Stimulated activated CD4-positive, alpha-beta T cell treated with anti-CD3 and anti-CD28 coated beads, Interleukin-12 subunit alpha, Interleukin-12 subunit beta, amount 100 ng/mL, for 24 hours (primary cell): ENCODE data around the gene ZCCHC7.

Experiments used
- DNase-seq, 2 experiments: peaks; one replicate each; pipeline ENCODE4 v3.0.0-alpha.2; 2020; ENCODE audit warnings: low read depth in 2 of 2

The ZCCHC7 gene

GRCh38 chr9:37209431-37210386 lies 89.3 kb downstream of the ZCCHC7 start:
- DNase-seq: no peak

- no peak for DNase-seq
Observed at GRCh38 chr9:37210737-37211523, 90.6 kb downstream of the ZCCHC7 start.

DNA sequence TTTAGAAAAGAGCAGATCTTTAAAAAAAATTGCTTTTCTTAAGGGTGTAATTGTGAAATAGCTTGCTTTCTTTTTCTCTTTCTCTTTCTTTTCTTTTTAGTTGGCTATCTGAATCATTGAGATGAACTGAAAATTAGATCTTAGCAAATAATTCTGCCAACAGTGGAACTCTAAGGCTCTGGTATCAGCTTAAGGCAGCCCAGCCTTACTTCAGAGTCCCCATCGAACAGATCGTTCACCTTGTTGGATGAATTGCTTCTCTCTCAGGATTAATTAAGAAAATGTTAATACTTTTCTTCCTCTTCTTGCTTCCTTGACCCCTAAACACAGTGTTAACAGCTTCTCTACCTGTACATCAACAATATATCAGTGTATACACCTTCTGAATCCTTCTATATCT lies 92.1 kb downstream of the ZCCHC7 start:
- DNase-seq: no peak

GRCh38 chr9:37215381-37215780 lies 95.0 kb downstream of the ZCCHC7 start:
- DNase-seq: no peak

GRCh38 chr9:37215830-37216229 lies 95.5 kb downstream of the ZCCHC7 start:
- no peak for DNase-seq

- DNase-seq: no peak
Observed at GRCh38 chr9:37217161-37217560, 96.8 kb downstream of the ZCCHC7 start.

- DNase-seq: no peak
Observed at GRCh38 chr9:37218800-37219425, 98.5 kb downstream of the ZCCHC7 start.

GRCh38 chr9:37220971-37221370 lies 100.6 kb downstream of the ZCCHC7 start:
- DNase-seq: no peak

- no peak for DNase-seq
Observed at GRCh38 chr9:37221489-37222106, 101.2 kb downstream of the ZCCHC7 start.

- DNase-seq: no peak
Observed at GRCh38 chr9:37229455-37229854, 109.1 kb downstream of the ZCCHC7 start.

GRCh38 chr9:37229882-37230482 lies 109.6 kb downstream of the ZCCHC7 start:
- no peak for DNase-seq

DNA sequence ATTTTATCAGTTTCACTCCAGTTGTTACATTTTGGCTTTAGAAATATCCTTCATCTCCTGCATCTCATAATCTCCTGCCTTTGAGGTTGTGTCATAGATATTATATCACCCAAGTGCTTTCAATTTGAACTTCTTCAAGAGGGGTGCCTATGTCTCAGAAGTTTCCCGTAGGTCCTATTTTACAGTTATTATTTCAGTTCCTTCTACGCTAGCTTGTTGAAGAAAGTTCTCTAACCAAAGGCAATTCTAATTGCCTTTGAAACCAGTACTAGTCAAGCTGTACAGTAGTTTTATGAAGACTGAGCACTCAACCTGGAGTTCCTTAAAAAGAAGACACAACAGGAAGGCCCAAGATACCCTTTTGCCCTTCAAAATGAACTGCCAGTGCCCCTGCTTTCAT lies 116.4 kb downstream of the ZCCHC7 start:
- no peak for DNase-seq

- no peak for DNase-seq
Observed at GRCh38 chr9:37238122-37238521, 117.7 kb downstream of the ZCCHC7 start.

DNA sequence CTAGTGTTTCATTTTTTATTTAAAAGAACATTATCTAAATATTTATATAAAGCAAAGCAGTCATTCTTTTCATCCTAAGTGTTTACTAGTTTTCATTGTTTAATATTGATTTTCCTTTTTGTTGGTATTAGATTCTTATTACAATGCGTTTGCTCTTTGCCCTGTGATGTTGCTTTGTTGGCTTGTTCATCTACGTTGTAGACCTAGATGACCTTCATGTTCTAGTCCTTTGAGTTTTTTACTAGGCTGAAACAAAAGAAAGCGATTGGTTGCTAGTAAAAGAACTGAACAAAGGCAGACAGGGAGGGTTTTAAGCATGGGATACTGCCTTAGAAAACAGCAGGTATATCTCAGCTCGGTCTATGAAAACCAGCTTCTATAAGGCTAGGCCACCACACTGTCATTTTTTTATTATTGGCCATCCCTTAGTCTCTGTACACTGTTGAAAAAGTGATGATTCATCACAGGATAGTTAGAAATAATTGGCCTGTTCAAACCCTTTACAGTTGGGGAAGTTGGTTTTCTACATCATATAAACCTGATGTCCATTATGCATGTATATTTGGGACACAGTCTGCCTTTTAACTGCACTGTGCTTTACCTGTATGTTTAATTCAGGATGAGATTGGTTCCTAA lies 119.0 kb downstream of the ZCCHC7 start:
- DNase-seq: no peak

GRCh38 chr9:37239921-37240320 lies 119.5 kb downstream of the ZCCHC7 start:
- no peak for DNase-seq

DNA sequence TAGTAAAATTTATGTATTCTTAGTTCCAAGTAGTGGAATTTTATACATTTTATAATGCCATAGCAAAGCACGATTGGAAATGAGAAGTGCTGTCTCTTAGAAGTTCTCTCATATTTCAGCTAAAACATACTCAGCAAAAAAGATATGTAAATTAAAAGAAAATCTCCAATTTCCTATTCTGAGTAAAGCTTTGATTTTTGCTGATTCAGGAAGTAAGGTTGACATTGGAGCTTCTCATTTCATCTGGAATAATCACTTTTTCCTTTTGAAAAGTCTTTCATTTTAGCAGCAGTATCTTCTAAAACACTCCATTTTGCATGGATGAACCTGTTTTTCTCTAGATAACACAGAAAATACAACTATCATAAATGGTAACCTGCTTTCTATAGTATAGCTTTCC lies 121.0 kb downstream of the ZCCHC7 start:
- DNase-seq: no peak

DNA sequence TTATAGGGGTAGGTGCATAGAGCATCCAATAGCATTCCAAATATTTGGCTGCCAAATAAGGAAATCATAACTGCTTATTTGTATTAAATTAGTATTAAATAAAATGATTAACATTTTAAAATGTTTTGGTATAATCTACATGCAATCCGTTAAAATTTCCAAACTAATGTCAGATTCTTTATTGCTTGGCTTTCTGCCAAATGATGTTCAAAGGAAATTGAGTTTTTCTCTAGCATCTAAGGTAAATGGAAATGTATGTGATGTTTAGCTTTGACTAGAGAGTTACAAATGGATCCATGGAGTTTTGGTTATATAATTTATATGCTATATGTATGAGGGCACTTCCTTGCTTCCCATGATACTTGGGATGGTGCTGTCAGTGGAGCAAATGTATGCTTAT lies 121.7 kb downstream of the ZCCHC7 start:
- DNase-seq: no peak

- DNase-seq: no peak
Observed at GRCh38 chr9:37243588-37244345, 123.4 kb downstream of the ZCCHC7 start.

- no peak for DNase-seq
Observed at GRCh38 chr9:37246826-37247225, 126.5 kb downstream of the ZCCHC7 start.

DNA sequence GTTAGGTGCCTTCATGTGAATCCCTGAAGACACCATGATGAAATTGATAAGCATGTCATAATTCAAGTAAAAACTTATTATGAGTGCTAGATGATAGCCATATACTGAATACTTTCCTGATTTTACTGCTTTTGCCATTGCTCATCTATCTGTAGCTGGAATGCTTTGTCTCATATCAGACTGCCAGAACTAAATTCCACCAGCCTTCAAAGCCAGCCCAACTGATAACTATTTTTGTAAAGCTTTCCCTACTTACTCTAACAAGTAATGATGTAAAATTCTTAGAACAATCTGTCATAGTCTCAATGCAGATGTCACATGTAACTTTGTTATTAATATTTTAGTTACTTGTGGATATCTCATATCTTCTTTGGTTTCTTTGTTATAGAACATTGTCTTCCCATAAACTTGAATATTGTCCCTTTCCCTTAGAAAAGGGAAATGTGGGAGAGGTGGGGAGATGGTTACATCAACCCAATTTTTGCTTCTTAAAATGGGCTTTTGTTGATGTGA lies 128.3 kb downstream of the ZCCHC7 start:
- DNase-seq: no peak
